PFSK-1 (cell line): Measurements from ENCODE around the gene NKX2-3.

ENCODE experiments used
- POLR2AphosphoS5 ChIP-seq: IDR thresholded peaks from 2 replicates; pipeline ENCODE4 v1.6.1; 2012; ENCODE audit warnings: low read depth, mild to moderate bottlenecking, control low read depth, low read length, moderate library complexity
- TF ChIP-seq, protein P1 (sequence below), 2 experiments: IDR thresholded peaks; 2 replicates each; pipeline versions ENCODE4 v1.6.1 to v1.8.0; 2011 to 2012; ENCODE audit warnings: low read depth in 2 of 2, low read length in 2 of 2, control low read depth in 1 of 2, inconsistent platforms in 1 of 2, mild to moderate bottlenecking in 1 of 2, moderate library complexity in 1 of 2; ENCODE audit not compliant: insufficient read depth in 1 of 2

DNA sequence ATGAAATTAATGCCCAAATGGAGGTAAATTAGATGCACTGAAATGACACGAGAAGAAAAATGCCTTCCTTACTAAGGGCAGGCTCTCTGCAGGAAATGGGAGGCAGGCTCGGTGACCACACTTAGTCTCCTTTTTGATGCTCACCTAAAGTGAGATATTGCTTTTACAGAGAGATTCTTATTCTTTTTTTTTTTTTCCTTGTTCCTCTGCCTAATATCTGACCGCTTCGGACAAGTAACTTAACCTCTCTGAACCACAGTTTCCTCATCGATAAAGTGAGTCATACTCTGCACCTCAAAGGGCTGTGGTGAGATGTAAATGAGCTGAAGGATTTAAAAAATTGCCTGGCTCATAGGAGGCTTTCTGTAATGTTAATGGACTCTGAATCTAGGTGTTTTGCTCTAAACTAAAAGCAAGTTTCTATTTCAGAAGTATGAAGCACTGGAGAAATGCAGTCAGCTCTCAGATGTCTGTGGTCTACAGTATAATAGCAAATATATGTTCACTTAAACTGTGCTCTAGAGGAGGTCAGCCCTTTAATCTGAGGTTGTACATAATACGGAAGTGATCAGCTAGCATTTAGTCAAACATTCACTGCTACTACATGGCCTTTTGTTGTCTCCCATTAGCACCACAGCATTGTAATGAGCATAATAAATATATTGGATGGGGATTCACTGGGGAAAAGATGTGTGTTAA is 23.2 kb downstream of the NKX2-3 start:
- no peak for TF ChIP-seq POLR2AphosphoS5
- TF ChIP-seq, protein P1, sequence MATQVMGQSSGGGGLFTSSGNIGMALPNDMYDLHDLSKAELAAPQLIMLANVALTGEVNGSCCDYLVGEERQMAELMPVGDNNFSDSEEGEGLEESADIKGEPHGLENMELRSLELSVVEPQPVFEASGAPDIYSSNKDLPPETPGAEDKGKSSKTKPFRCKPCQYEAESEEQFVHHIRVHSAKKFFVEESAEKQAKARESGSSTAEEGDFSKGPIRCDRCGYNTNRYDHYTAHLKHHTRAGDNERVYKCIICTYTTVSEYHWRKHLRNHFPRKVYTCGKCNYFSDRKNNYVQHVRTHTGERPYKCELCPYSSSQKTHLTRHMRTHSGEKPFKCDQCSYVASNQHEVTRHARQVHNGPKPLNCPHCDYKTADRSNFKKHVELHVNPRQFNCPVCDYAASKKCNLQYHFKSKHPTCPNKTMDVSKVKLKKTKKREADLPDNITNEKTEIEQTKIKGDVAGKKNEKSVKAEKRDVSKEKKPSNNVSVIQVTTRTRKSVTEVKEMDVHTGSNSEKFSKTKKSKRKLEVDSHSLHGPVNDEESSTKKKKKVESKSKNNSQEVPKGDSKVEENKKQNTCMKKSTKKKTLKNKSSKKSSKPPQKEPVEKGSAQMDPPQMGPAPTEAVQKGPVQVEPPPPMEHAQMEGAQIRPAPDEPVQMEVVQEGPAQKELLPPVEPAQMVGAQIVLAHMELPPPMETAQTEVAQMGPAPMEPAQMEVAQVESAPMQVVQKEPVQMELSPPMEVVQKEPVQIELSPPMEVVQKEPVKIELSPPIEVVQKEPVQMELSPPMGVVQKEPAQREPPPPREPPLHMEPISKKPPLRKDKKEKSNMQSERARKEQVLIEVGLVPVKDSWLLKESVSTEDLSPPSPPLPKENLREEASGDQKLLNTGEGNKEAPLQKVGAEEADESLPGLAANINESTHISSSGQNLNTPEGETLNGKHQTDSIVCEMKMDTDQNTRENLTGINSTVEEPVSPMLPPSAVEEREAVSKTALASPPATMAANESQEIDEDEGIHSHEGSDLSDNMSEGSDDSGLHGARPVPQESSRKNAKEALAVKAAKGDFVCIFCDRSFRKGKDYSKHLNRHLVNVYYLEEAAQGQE (IDR thresholded peaks at IDR 0.05; ENCODE audit: insufficient read depth in 1 of 2, low read depth in 2 of 2, low read length in 2 of 2): no peak
